ENCODE data around the gene TRIM28. TPM values are rescaled to one million over a fixed set of nuclear protein-coding genes. Genes with fewer than 3 reads are reported as not detected.
A peak's percentile ranks its signal among the peaks of the same experiment; 100 is the strongest.
"Not testable (repeated sequence)": the region's sequence is repeated elsewhere in the genome, so short reads cannot be mapped to it uniquely, and the experiment has no call there.

The TRIM28 gene
- polyA plus RNA-seq, 1 donor, result 322 TPM

- DNase-seq (ENCODE audit: low read depth), result no peak
These were observed 24.8 kb upstream of the TRIM28 start for GRCh38 chr19:58519087-58519354.

GRCh38 chr19:58519355-58520256, 24.3 kb upstream of the TRIM28 start, which contains the start of gene ZBTB45:
Gene ZBTB45, minus strand, starts transcription at chr19:58519810. Its CDS starts 2,137 bp downstream, at chr19:58517673.
- peak; percentile 90 for DNase-seq (ENCODE audit: low read depth)

- DNase-seq (ENCODE audit: low read depth), result no peak
These were observed 23.6 kb upstream of the TRIM28 start for GRCh38 chr19:58520257-58520599.

- no peak for DNase-seq (ENCODE audit: low read depth)
These were observed 22.2 kb upstream of the TRIM28 start for GRCh38 chr19:58521651-58522050.

GRCh38 chr19:58522709-58523108, 21.2 kb upstream of the TRIM28 start:
- no peak for DNase-seq (ENCODE audit: low read depth)

GRCh38 chr19:58529405-58529804, 14.5 kb upstream of the TRIM28 start:
- no peak for DNase-seq (ENCODE audit: low read depth)

- DNase-seq (ENCODE audit: low read depth), result no peak
These were observed 12.6 kb upstream of the TRIM28 start for GRCh38 chr19:58531034-58531840.

- DNase-seq (ENCODE audit: low read depth), result no peak
These were observed 8.0 kb upstream of the TRIM28 start for GRCh38 chr19:58535857-58536256.

- no peak for DNase-seq (ENCODE audit: low read depth)
These were observed 6.7 kb upstream of the TRIM28 start for GRCh38 chr19:58536852-58537798.

GRCh38 chr19:58538257-58539168, 5.4 kb upstream of the TRIM28 start:
- DNase-seq (ENCODE audit: low read depth), result no peak

- DNase-seq (ENCODE audit: low read depth), result not testable (repeated sequence)
These were observed 4.7 kb upstream of the TRIM28 start for GRCh38 chr19:58539169-58539559.

GRCh38 chr19:58542641-58543372, 1.1 kb upstream of the TRIM28 start:
- not testable (repeated sequence) for DNase-seq (ENCODE audit: low read depth)

GRCh38 chr19:58544591-58545285, 874 bp downstream of the TRIM28 start:
- no peak for DNase-seq (ENCODE audit: low read depth)

GRCh38 chr19:58545286-58546018, 1.6 kb downstream of the TRIM28 start:
- no peak for DNase-seq (ENCODE audit: low read depth)

GRCh38 chr19:58546019-58546530, 2.2 kb downstream of the TRIM28 start:
- DNase-seq (ENCODE audit: low read depth), result no peak

GRCh38 chr19:58547323-58548312, 3.8 kb downstream of the TRIM28 start:
- no peak for DNase-seq (ENCODE audit: low read depth)

Measured in forelimb muscle (tissue), 1 donor.